ENCODE data around the gene DENND1A. TPM values are rescaled to one million over a fixed set of nuclear protein-coding genes. Genes with fewer than 3 reads are reported as not detected.
"Not testable (repeated sequence)": the region's sequence is repeated elsewhere in the genome, so short reads cannot be mapped to it uniquely, and the experiment has no call there.

Gene DENND1A
- total RNA-seq, 2 experiments from 2014 or later = 12.2 to 14.5 TPM

DNA sequence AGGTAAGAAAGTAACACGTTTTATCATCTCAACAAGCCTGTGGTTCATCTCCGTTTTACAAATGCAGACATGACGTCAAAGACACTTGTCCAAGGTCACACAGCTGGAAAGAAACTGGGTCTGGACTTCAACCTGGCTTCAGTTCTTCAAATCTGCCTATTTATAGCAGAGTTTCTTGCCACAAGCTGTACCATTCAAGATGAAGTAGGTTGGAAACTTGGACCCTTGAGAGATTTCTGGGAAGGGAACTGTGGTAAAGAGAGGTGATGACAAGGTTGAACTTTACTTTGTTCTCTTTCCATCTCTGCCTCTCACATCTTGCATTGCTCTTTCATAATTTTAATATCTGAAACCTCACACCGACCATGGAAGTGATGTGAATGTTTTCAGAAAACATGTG lies 29.9 kb upstream of the DENND1A start:
- Mint-ChIP-seq H3K36me3 (no peaks in the 10 kb centered on the region), H3K4me3 (no peak overlapping the region), H3K9me3 (ENCODE audit: low read depth) (no peaks in the 10 kb centered on the region), H3K27me3 (peaks cover 37% of the 10 kb centered on the region), H3K27ac (no peak overlapping the region), H3K4me1 (peaks cover 2% of the 10 kb centered on the region)
- DNase-seq (no peak), ATAC-seq (no peak)
- CTCF ChIA-PET = no interaction called here

DNA sequence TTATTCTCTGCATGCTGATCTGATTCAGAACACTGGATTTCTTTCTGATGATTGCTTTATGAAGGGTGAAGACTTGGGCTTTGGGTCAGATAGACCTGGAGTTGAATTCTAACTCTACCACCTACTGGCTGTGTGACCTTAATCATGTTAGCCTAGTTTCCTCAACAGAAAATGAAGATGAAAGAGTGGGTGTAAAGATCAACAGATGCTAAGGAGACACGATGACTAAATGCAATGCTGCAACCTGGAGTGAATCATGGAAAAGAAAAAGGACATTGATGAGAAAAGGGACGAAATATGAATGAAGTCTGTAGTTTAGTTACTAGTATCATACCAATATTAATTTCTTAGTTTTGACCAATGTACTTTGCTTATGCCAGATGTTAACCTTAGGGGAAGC lies 27.8 kb upstream of the DENND1A start:
- no peaks in the 10 kb centered on the region for H3K36me3 Mint-ChIP-seq
- H3K9me3 Mint-ChIP-seq (ENCODE audit: low read depth) = no peaks in the 10 kb centered on the region
- H3K4me3 Mint-ChIP-seq = no peak overlapping the region
- H3K4me1 Mint-ChIP-seq = no peaks in the 10 kb centered on the region
- CTCF ChIA-PET = interaction anchor here (1.1 kb wide), 1 partner anchor 83 kb away, joined by 3 read pairs; no protein-coding TSS in a partner anchor
- ATAC-seq (no peak), DNase-seq (no peak)
- H3K27ac Mint-ChIP-seq = no peak overlapping the region
- H3K27me3 Mint-ChIP-seq = peaks cover 34% of the 10 kb centered on the region

DNA sequence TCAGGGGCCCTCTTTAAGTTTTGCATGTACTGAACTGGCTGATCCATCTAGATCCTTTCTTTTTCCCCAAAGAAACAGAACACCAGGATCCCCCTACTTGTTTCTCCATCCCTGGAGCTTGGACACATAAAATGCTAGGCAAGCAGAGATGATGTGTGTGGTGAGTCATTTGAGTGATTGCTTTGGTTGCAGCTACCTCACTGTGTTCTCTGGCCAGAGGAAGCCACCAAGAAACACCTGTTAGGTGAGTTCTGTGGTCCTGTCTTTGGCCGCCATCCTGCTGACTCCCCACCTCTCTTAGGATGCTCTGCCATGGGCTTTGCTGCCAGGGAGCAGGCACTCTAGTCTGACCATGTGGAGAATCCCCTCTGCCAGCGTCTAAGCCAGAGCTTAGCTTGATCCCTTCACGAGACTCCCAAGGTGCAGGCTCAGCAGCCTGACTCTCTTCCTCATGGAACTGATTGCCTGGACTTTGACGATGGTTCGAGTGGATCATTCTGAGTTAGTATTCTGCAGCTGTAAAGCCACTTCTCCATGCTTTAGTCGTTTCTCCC lies 27.3 kb upstream of the DENND1A start:
- H3K4me1 Mint-ChIP-seq = no peaks in the 10 kb centered on the region
- DNase-seq = no peak
- H3K27ac Mint-ChIP-seq = no peak overlapping the region
- no peaks in the 10 kb centered on the region for H3K36me3 Mint-ChIP-seq
- H3K4me3 Mint-ChIP-seq = no peak overlapping the region
- ATAC-seq = no peak
- H3K9me3 Mint-ChIP-seq (ENCODE audit: low read depth) = no peaks in the 10 kb centered on the region
- H3K27me3 Mint-ChIP-seq = peaks cover 34% of the 10 kb centered on the region
- CTCF ChIA-PET = no interaction called here

DNA sequence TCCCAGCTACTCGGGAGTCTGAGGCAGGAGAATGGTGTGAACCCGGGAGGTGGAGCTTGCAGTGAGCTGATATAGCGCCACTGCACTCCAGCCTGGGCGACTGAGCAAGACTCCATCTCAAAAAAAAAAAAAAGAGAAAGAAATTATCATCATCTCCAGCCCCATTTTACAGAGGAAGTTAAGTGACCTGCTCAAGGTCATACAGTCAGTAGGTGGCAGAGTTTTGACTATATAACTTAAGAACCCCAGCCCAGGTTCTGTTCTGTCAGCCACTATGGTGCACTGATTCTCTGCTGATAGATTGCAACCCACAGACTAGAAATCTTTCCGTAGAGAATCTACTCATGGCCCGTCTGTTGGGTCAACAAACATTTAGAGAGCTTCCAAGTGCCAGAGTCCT lies 25.7 kb upstream of the DENND1A start:
- Mint-ChIP-seq H3K4me3 (no peak overlapping the region), H3K9me3 (ENCODE audit: low read depth) (no peaks in the 10 kb centered on the region), H3K27ac (no peak overlapping the region), H3K36me3 (no peaks in the 10 kb centered on the region), H3K4me1 (no peaks in the 10 kb centered on the region), H3K27me3 (peaks cover 31% of the 10 kb centered on the region)
- CTCF ChIA-PET = no interaction called here
- no peak for DNase-seq
- ATAC-seq = no peak

DNA sequence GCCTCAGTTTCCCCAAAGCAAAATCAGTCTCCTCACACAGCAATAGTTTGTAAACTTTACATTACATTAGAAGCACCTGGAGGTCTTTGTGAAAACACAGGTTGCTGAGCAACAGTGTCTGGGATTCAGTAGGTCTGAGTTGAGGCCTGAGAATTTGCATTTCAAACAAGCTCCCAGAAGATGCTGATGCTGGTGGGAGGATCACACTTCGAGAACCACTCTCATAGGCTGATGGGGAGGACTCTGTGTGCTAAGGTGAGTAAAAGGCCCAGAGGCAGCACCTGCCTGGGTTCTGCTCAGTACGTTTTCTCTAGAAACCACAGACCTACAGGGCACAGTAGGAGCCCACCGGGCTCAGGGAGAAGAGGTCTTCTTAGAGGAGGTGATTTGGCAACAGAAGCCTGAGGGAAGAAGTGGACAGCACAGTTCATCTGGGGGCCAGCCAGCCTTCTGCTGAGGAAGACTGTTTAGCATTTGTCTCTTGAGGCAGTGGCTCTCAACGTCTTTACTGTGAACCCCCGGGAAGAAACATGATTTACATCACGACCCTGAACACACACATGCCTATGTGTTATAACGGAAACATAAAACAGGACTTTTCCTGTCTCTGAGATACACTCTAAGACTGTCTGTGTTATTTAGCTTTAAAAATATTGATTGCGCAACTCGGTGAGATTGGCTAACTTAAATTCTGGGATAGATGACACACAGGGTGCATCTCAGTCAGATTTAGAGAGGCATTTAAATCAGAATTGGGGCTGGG lies 24.8 kb upstream of the DENND1A start:
- no peak for DNase-seq
- no peaks in the 10 kb centered on the region for H3K9me3 Mint-ChIP-seq (ENCODE audit: low read depth)
- ATAC-seq = no peak
- H3K27me3 Mint-ChIP-seq = peaks cover 23% of the 10 kb centered on the region
- H3K4me3 Mint-ChIP-seq = no peak overlapping the region
- H3K4me1 Mint-ChIP-seq = no peaks in the 10 kb centered on the region
- H3K36me3 Mint-ChIP-seq = no peaks in the 10 kb centered on the region
- CTCF ChIA-PET = interaction anchor here (1.0 kb wide), 1 partner anchor 12 kb away, joined by 4 read pairs; no protein-coding TSS in a partner anchor
- no peak overlapping the region for H3K27ac Mint-ChIP-seq

DNA sequence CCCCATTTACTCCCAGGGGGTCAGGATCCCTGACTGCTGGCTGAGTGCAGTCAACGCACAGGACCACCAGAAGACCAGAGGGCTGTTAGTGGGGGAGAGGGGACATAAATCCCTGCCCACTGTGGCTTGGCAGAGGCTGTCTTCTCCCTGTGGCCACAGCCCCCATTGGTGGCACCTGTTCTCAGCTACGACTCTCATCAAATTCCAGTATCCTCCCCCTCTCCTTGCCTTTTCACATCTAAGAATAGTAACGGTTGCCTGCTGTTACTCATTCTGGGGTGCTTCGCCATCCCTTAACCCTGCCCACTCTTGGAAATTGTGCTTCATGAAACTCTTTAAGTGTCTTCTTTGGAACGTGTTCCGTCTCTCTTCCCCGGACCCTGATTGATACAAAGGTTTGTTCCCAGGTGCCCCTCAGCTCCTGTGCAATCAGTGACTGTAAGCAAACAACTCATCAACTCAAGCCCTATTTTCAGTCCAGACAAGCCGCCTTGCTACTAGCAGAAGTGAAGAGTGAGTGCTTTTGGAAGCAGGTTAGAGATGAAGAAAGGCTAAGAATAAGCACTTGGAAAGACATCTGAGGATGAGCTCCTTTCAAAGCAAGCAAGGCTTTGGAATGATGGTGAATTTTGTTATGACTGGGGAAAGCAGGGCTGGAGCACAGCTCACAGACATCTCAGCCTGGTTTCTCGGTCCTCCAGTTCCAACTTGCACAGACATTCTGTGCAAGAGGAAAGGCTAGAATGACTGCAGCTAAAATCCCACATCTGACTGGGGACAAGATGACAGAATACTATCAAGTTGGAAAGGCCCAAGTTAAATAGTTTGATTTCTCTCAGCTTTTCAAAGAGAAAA lies 22.9 kb upstream of the DENND1A start:
- no peak overlapping the region for H3K4me3 Mint-ChIP-seq
- peaks cover 8% of the 10 kb centered on the region for H3K27me3 Mint-ChIP-seq
- CTCF ChIA-PET = interaction anchor here (1.1 kb wide), 2 partner anchors 13 to 88 kb away, joined by 3 read pairs; no protein-coding TSS in a partner anchor
- no peak for DNase-seq
- H3K4me1 Mint-ChIP-seq = no peaks in the 10 kb centered on the region
- ATAC-seq = no peak
- H3K36me3 Mint-ChIP-seq = no peaks in the 10 kb centered on the region
- H3K9me3 Mint-ChIP-seq (ENCODE audit: low read depth) = no peaks in the 10 kb centered on the region
- H3K27ac Mint-ChIP-seq = no peak overlapping the region

DNA sequence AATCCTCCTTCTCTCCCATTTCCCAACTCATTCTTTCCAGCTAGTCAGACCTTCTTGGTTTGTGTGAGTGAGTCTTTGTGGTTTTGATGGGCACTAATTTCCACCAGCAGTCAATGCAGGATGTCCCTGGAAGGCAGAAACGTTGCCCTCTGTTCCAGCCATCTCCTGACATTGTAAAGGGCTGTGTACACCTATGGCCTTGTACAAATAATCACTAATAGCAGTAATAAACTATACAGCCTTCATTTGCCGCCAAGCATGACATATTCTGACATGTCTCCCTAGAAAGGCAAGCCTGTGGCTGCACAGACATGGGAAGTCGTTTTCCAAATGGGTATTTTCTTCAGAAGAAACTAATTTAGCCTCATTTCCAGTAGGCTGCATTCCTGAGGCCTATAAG lies 18.4 kb upstream of the DENND1A start:
- Mint-ChIP-seq H3K9me3 (ENCODE audit: low read depth) (no peaks in the 10 kb centered on the region), H3K4me1 (no peaks in the 10 kb centered on the region), H3K27ac (no peak overlapping the region), H3K36me3 (no peaks in the 10 kb centered on the region), H3K27me3 (peaks cover 5% of the 10 kb centered on the region), H3K4me3 (no peak overlapping the region)
- ATAC-seq = no peak
- DNase-seq = no peak
- CTCF ChIA-PET = no interaction called here

DNA sequence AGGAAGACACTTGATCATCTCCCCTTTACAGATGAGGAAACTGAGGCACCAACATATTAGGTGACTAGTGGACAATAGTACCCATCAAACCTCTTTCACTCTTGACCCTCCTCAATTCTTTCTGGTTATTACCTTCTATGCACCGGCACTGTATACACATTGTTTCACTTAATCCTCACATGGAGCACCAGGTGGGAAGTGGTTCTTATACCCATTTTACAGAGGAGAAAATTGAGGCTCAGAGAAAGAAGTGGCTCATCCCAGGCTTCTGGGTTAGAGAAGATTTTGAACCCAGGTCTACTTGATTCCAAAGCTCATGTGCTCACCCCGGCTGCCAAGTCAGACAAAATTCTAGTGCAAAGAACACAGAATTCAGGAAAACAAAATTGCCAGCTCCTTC lies 17.4 kb upstream of the DENND1A start:
- no peaks in the 10 kb centered on the region for H3K4me1 Mint-ChIP-seq
- no peaks in the 10 kb centered on the region for H3K9me3 Mint-ChIP-seq (ENCODE audit: low read depth)
- no peak overlapping the region for H3K4me3 Mint-ChIP-seq
- no peak overlapping the region for H3K27ac Mint-ChIP-seq
- H3K27me3 Mint-ChIP-seq = no peaks in the 10 kb centered on the region
- no peak for ATAC-seq
- CTCF ChIA-PET = interaction anchor here (1.3 kb wide), 1 partner anchor 94 kb away, joined by 3 read pairs; no protein-coding TSS in a partner anchor
- DNase-seq = no peak
- no peaks in the 10 kb centered on the region for H3K36me3 Mint-ChIP-seq

DNA sequence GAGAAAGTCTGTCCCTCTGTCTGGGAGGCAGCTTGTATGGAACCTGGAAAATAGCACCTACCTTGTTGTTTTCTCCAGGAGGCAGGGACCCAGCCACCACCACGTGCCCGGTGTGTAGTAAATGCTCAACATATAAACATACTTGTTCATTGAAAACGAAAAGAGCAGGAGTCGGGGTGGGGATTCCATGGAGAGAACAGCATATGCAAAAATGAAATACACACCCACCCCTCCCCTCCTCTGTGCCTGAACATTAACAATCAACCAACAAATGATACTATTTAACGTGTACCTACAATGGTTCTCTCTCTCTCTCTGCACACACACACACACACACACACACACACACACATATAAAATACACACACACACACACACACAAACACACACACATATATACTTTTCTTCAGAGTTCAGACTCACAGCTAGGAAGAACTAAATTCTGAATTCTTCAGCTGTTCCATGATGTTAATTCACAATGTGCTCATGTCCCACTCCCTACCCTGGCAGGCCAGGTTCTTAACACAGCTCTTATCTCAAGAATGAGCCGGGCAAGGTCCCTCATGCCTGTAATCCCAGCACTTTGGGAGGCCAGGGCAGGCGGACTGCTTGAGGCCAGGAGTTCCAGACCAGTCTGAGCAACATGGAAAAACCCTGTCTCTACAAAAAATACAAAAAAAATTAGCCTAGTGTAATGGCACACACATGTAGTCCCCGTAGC lies 16.3 kb upstream of the DENND1A start:
- Mint-ChIP-seq H3K27ac (no peak overlapping the region), H3K27me3 (no peaks in the 10 kb centered on the region), H3K36me3 (no peaks in the 10 kb centered on the region), H3K4me3 (no peak overlapping the region), H3K4me1 (no peaks in the 10 kb centered on the region), H3K9me3 (ENCODE audit: low read depth) (no peaks in the 10 kb centered on the region)
- CTCF ChIA-PET = interaction anchor here (1.3 kb wide), 1 partner anchor 95 kb away, joined by 3 read pairs; no protein-coding TSS in a partner anchor
- ATAC-seq (no peak), DNase-seq (no peak)

DNA sequence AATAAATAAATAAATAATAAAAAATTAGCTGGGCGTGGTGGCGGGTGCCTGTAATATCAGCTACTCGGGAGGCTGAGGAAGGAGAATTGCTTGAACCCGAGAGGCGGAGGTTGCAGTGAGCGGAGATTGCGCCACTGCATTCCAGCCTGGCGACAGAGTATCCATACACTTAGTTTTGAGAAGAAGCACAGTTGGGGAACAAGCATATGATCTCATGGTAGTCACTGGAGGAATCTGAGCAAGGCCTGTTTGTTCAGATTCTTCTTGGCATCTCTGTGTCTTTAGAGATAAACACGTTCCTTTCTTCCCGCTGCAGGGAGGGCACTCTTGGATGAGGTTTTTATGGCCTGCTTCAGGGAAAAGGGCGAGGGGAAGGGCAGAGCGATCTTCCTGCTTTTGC lies 15.6 kb upstream of the DENND1A start:
- no peak for DNase-seq
- Mint-ChIP-seq H3K9me3 (ENCODE audit: low read depth) (no peaks in the 10 kb centered on the region), H3K27me3 (no peaks in the 10 kb centered on the region), H3K4me3 (no peak overlapping the region), H3K36me3 (no peaks in the 10 kb centered on the region), H3K4me1 (no peaks in the 10 kb centered on the region), H3K27ac (no peak overlapping the region)
- CTCF ChIA-PET = no interaction called here
- no peak for ATAC-seq

DNA sequence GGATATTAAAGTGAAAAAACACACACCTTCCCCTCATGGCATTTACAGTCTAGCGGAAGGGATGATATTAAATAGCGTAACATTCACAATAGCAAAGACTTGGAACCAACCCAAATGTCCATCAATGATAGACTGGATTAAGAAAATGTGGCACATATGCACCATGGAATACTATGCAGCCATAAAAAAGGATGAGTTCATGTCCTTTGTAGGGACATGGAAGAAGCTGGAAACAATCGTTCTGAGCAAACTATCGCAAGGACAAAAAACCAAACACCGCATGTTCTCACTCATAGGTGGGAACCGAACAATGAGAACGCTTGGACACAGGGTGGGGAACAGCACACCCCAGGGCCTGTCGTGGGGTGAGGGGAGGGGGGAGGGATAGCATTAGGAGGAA lies 14.5 kb upstream of the DENND1A start:
- ATAC-seq; H3K36me3 Mint-ChIP-seq; DNase-seq; H3K27ac Mint-ChIP-seq; H3K4me1 Mint-ChIP-seq; H3K9me3 Mint-ChIP-seq (ENCODE audit: low read depth); CTCF ChIA-PET; H3K4me3 Mint-ChIP-seq; H3K27me3 Mint-ChIP-seq: not testable (repeated sequence)

DNA sequence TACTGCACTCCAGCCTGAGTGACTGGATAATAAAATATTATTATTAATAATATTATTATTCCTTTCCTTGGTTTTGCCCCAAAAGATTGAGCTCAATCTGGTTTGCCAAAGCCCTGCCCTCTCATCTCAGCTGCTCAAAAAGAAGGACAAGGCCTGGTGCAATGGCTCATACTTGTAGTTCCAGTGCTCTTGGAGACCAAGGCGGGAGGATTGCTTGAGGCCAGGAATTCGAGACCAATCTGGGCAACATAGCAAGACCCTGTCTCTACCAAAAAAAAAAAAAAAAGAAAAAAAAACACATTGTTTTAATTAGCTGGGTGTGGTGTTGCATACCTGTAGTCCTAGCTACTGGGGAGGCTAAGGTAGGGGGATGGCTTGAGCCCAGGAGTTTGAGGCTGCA lies 13.7 kb upstream of the DENND1A start:
- Mint-ChIP-seq H3K9me3 (ENCODE audit: low read depth) (no peaks in the 10 kb centered on the region), H3K27ac (no peak overlapping the region), H3K36me3 (no peaks in the 10 kb centered on the region), H3K27me3 (peaks cover 4% of the 10 kb centered on the region), H3K4me1 (no peaks in the 10 kb centered on the region), H3K4me3 (no peak overlapping the region)
- ATAC-seq (no peak), DNase-seq (no peak)
- CTCF ChIA-PET = interaction anchor here (0.9 kb wide), 1 partner anchor 10 kb away, joined by 4 read pairs; no protein-coding TSS in a partner anchor

DNA sequence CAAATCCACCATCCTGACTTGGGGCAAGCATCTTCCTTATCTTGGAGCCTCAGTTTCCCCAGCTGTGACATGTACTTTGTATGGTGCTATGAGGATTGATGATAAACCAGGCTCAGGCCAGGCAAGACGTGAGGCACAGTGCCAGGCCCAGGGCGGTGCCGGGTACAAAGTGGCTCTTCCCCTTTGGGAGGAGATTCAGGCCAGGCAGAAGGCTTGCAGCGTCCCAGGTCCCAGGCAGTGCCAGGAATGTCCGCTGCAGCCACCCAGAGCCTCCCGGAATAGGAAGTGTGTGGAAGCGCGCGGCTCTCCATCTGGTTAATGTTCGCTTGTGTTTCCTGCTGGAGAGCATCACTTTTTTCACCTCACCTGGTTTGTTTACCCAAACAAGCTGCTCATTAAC lies 12.6 kb upstream of the DENND1A start:
- H3K4me3 Mint-ChIP-seq = no peak overlapping the region
- H3K27ac Mint-ChIP-seq = no peak overlapping the region
- peaks cover 8% of the 10 kb centered on the region for H3K27me3 Mint-ChIP-seq
- no peaks in the 10 kb centered on the region for H3K36me3 Mint-ChIP-seq
- no peaks in the 10 kb centered on the region for H3K9me3 Mint-ChIP-seq (ENCODE audit: low read depth)
- CTCF ChIA-PET = interaction anchor here (0.9 kb wide), 1 partner anchor 11 kb away, joined by 4 read pairs; no protein-coding TSS in a partner anchor
- ATAC-seq (no peak), DNase-seq (no peak)
- no peaks in the 10 kb centered on the region for H3K4me1 Mint-ChIP-seq
